GM23338 (cell line): ENCODE measurements around the gene TAOK3.

Experiments used
- EZH2 ChIP-seq: fragments of 200-600 bp; sonication (generic); IDR thresholded peaks from one replicate; pipeline ENCODE4 v1.8.0; 2017; ENCODE audit warnings: antibody characterized with exemption, mild to moderate bottlenecking, low read depth; ENCODE audit not compliant: unreplicated experiment
- EZH2phosphoT487 ChIP-seq: fragments of 200-600 bp; sonication (generic); IDR thresholded peaks from one replicate; pipeline ENCODE4 v1.8.1; 2018; ENCODE audit warnings: antibody characterized with exemption; ENCODE audit not compliant: unreplicated experiment
- JUNB ChIP-seq: IDR thresholded peaks from one replicate; pipeline ENCODE4 v1.6.1; 2016; ENCODE audit warnings: antibody characterized with exemption; ENCODE audit not compliant: unreplicated experiment
- POLR2AphosphoS5 ChIP-seq: IDR thresholded peaks from 2 replicates; pipeline ENCODE4 v1.6.1; 2016; ENCODE audit warnings: antibody characterized with exemption, low read depth
- ZNF331 ChIP-seq: fragments of 250-450 bp; sonication (Bioruptor Pico); IDR thresholded peaks from 2 replicates; pipeline ENCODE4 v1.5.0; 2020; ENCODE audit warnings: low read depth, mild to moderate bottlenecking, moderate library complexity
- TF ChIP-seq, protein P1 (sequence below), 2 experiments: fragments of 200-600 bp in 1 of 2; sonication (generic) in 1 of 2; conservative IDR thresholded peaks; 2 replicates each; pipeline versions ENCODE4 v1.5.1 to v1.6.1; 2016 to 2017; ENCODE audit warnings: antibody characterized with exemption in 2 of 2, low read depth in 2 of 2, mild to moderate bottlenecking in 2 of 2, moderate library complexity in 1 of 2
- TF ChIP-seq, protein P2 (sequence below): IDR thresholded peaks from one replicate; pipeline ENCODE4 v1.6.1; 2018; ENCODE audit warnings: antibody characterized with exemption; ENCODE audit not compliant: unreplicated experiment

DNA sequence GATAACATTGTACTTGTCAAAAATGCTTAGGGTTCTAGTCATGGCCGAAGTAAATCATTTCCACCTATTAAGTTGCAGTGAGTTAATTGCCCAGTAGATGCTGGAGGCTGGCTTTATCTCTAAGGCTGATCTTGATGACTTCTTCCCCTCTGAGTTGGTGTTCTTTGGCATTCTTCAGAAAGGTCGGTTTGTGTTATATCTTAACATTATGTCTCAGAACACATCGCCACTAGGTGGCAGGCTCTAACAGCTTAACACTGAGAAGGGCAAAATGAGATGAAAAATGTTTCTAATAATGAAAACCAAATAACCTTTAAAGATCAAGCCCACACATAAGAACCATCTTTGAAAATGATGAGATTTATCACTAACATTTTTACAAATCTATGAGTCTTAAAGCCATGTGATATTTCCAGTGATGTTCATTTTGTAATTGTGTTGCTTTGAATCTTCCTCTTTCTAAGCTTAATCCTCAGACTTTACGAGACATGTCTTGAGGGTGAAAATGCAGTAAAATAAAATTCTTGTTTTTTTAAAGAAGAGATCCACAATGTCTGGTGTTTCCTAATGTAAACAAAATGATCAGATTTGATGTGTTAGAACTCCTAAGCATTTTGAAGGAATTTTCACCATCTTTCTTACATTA is 32.3 kb upstream of the TAOK3 start:
- TF ChIP-seq EZH2phosphoT487 (no peak), POLR2AphosphoS5 (no peak), ZNF331 (CRISPR knock-in tag) (no peak), EZH2 (no peak), JUNB (no peak)
- TF ChIP-seq, protein P1, sequence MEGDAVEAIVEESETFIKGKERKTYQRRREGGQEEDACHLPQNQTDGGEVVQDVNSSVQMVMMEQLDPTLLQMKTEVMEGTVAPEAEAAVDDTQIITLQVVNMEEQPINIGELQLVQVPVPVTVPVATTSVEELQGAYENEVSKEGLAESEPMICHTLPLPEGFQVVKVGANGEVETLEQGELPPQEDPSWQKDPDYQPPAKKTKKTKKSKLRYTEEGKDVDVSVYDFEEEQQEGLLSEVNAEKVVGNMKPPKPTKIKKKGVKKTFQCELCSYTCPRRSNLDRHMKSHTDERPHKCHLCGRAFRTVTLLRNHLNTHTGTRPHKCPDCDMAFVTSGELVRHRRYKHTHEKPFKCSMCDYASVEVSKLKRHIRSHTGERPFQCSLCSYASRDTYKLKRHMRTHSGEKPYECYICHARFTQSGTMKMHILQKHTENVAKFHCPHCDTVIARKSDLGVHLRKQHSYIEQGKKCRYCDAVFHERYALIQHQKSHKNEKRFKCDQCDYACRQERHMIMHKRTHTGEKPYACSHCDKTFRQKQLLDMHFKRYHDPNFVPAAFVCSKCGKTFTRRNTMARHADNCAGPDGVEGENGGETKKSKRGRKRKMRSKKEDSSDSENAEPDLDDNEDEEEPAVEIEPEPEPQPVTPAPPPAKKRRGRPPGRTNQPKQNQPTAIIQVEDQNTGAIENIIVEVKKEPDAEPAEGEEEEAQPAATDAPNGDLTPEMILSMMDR (conservative IDR thresholded peaks at IDR 0.05; ENCODE audit: low read depth in 2 of 2), result peak; percentile 85 to 98
- TF ChIP-seq, protein P2, sequence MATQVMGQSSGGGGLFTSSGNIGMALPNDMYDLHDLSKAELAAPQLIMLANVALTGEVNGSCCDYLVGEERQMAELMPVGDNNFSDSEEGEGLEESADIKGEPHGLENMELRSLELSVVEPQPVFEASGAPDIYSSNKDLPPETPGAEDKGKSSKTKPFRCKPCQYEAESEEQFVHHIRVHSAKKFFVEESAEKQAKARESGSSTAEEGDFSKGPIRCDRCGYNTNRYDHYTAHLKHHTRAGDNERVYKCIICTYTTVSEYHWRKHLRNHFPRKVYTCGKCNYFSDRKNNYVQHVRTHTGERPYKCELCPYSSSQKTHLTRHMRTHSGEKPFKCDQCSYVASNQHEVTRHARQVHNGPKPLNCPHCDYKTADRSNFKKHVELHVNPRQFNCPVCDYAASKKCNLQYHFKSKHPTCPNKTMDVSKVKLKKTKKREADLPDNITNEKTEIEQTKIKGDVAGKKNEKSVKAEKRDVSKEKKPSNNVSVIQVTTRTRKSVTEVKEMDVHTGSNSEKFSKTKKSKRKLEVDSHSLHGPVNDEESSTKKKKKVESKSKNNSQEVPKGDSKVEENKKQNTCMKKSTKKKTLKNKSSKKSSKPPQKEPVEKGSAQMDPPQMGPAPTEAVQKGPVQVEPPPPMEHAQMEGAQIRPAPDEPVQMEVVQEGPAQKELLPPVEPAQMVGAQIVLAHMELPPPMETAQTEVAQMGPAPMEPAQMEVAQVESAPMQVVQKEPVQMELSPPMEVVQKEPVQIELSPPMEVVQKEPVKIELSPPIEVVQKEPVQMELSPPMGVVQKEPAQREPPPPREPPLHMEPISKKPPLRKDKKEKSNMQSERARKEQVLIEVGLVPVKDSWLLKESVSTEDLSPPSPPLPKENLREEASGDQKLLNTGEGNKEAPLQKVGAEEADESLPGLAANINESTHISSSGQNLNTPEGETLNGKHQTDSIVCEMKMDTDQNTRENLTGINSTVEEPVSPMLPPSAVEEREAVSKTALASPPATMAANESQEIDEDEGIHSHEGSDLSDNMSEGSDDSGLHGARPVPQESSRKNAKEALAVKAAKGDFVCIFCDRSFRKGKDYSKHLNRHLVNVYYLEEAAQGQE, result no peak
